GM06990 (cell line): ENCODE measurements around the gene INO80D.
"Not testable (repeated sequence)": the region's sequence is repeated elsewhere in the genome, so short reads cannot be mapped to it uniquely, and the experiment has no call there.

Experiments
- DNase-seq: peaks from one replicate; pipeline ENCODE4 v3.0.0-alpha.2; 2011; ENCODE audit not compliant: insufficient read length; ENCODE audit errors: extremely low read depth
- H3K27me3 ChIP-seq: replicated peaks from 2 replicates; pipeline ENCODE4 v1.6.0; 2011; ENCODE audit warnings: low read length; ENCODE audit not compliant: control insufficient read depth, insufficient read depth
- H3K36me3 ChIP-seq: 2 replicates; pipeline ENCODE4 v1.5.1; 2011; ENCODE audit warnings: low read length; ENCODE audit not compliant: control insufficient read depth, insufficient read depth
- H3K4me3 ChIP-seq: replicated peaks from 2 replicates; pipeline ENCODE4 v1.5.1; 2011; ENCODE audit warnings: low read depth, mild to moderate bottlenecking, control low read depth, low read length
- TF ChIP-seq, protein P1 (sequence below): IDR thresholded peaks from 2 replicates; pipeline ENCODE4 v1.5.1; 2011; ENCODE audit warnings: low read length, control low read depth, mild to moderate bottlenecking, inconsistent platforms; ENCODE audit not compliant: insufficient read depth, poor library complexity, severe bottlenecking

INO80D gene

DNA sequence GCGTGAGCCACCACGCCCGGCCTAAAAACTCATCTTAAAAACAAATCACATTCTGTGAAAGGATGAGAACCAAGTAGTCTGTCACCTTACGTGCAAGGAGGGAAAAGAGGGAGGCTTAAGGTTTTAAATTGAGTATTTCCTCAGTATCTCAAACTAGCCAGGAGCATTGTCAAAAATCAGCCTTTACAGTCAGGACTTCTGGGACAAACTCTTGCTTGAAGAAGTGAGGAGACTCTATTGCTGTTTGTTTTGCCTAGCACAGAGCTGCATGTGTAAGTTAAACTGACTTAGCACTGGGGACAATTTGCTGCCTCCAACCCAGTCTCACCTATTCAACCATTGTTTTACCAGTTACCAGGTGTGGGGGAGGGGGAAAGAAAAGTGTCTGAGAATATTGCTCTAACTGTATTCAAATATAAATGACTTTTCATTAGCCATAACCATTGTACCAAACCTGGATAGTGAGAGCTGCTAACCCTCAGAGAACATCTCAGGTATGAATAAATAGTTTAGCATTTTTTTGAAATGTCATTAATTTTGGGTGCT is 3.6 kb downstream of the INO80D start:
- no peak for DNase-seq
- Histone ChIP-seq H3K36me3 (no peaks in the 10 kb centered on the region), H3K27me3 (no peaks in the 10 kb centered on the region), H3K4me3 (no peak overlapping the region)
- TF ChIP-seq, protein P1, sequence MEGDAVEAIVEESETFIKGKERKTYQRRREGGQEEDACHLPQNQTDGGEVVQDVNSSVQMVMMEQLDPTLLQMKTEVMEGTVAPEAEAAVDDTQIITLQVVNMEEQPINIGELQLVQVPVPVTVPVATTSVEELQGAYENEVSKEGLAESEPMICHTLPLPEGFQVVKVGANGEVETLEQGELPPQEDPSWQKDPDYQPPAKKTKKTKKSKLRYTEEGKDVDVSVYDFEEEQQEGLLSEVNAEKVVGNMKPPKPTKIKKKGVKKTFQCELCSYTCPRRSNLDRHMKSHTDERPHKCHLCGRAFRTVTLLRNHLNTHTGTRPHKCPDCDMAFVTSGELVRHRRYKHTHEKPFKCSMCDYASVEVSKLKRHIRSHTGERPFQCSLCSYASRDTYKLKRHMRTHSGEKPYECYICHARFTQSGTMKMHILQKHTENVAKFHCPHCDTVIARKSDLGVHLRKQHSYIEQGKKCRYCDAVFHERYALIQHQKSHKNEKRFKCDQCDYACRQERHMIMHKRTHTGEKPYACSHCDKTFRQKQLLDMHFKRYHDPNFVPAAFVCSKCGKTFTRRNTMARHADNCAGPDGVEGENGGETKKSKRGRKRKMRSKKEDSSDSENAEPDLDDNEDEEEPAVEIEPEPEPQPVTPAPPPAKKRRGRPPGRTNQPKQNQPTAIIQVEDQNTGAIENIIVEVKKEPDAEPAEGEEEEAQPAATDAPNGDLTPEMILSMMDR: no peak

DNA sequence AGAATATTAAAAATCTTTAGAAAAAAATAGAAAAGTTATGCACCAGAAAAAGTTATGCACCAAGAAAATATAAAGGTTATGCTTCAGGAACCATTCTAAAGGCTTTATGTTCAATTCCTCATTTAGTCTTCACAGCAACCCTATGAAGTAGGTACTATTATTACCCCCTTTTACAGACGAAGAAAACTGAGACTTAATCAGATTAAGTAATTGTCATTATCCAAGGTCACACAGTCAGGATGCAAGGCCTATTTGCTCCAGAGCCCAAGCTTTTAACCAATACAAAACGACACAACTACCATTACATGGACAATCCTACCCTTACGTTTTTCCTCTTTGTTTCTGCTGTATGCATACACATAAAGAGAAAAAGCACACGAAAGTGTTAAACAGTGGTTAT is 5.0 kb downstream of the INO80D start:
- TF ChIP-seq, protein P1: no peak
- no peaks in the 10 kb centered on the region for H3K36me3 ChIP-seq
- H3K4me3 ChIP-seq: no peak overlapping the region
- no peak for DNase-seq
- H3K27me3 ChIP-seq: no peaks in the 10 kb centered on the region

DNA sequence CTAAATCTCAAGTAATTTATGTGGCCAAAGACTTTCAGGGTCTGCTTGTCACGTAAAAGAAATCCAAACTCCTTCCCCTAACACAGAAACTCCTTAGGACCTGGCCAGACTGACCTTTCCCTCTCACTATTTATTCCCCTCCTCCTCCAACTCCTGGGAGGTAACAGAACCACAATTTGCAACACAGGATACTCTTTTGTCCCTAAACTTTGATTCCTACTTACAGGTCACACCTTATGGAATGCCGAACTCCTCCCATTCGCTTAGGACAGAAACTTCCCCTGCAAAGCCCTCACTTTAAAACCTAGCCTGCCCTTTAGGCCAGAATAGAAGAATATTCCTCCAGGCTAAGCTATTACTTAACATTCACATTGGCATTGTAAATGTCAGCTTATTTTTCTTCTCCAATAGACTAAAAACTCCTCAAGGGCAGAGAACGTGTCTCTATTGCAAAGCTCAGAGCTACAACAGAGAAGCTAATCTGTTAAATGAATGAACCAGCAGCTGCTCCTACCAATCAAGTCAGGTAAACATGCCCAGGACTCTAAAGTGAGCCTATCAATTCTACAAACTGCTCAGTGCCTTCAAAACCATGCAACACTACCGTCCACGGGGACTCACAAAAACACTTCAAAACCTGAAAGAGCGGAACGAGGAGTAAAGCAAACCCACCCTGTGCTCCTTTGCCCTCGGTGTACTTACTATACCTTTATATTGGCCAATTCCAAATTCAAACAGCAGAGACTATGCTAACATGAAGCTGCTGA is 6.1 kb downstream of the INO80D start:
- H3K4me3 ChIP-seq: no peak overlapping the region
- H3K27me3 ChIP-seq: no peaks in the 10 kb centered on the region
- DNase-seq: no peak
- H3K36me3 ChIP-seq: no peaks in the 10 kb centered on the region
- TF ChIP-seq, protein P1: no peak

DNA sequence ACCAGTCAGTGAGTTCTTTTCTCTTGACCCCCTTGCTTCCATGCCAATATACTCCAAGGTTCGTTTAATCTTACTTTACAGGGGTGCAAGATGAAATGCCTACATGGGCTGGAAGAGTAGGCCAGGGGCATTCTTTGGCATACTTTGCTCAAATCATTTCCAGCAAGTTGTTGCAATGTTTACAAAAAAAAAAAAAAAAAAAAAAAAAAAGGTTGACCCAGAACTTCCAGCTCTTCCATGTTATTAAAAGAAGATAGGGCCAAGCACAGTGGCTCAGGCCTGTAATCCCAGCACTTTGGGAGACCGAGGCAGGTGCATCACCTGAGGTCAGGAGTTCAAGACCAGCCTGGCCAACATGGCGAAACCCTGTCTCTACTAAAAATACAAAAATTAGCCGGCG is 8.1 kb downstream of the INO80D start:
- H3K27me3 ChIP-seq, DNase-seq, H3K36me3 ChIP-seq, H3K4me3 ChIP-seq: not testable (repeated sequence)

DNA sequence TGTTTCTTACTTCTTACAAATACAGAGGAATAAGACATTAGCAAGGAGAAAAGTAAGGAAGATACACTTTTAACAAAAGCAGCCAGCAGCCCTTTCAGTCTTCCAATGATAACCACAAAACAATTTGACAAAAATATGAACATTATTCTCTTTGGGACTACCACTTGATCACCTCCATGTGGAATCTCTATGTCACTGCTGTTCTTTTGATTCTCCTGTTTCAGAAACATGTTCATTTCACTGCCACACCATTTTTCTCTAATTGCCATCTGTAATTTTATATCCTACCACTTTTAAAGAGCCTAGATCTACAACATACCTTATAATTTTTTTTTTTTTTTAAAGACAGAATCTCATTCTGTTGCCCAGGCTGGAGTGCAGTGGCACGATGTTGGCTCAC is 10.9 kb downstream of the INO80D start:
- H3K27me3 ChIP-seq: no peaks in the 10 kb centered on the region
- no peak overlapping the region for H3K4me3 ChIP-seq
- TF ChIP-seq, protein P1: no peak
- DNase-seq: no peak
- H3K36me3 ChIP-seq: no peaks in the 10 kb centered on the region

DNA sequence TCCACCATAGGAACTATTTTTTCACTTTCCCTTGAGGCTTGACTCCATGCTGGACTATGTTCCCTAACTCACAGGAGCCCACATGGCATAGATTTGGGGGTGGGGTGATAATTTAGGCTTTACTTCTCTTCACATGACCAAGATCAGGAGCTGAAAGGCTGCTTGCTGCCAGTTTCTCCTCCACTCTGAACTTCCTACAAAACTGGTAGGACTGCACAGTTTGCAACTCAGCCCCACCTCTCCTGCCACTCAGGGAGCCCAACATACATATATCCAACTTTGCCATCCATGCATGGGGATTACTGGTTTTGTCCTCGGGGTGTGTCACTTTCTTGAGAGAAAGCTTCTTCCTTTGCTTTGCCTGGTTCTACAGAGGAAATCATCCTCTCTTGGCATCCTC is 14.2 kb downstream of the INO80D start:
- TF ChIP-seq, protein P1: no peak
- Histone ChIP-seq H3K27me3 (no peaks in the 10 kb centered on the region), H3K36me3 (no peaks in the 10 kb centered on the region), H3K4me3 (no peak overlapping the region)
- no peak for DNase-seq
